Measurements from ENCODE around the gene HELT.
A peak's percentile ranks its signal among the peaks of the same experiment; 100 is the strongest.

Gene HELT

GRCh38 chr4:185036019-185036418 is 17.7 kb downstream of the HELT start (continued):
- TF ChIP-seq CTCF (tag by site-specific recombination; IDR thresholded peaks at IDR 0.05), result no peak
- TF ChIP-seq ZNF398 (tag by site-specific recombination; IDR thresholded peaks at IDR 0.05), result no peak
- TF ChIP-seq ZSCAN16 (tag by site-specific recombination; IDR thresholded peaks at IDR 0.05), result no peak

- CTCF ChIA-PET, result interaction anchor here (0.5 to 1.7 kb wide), 2 partner anchors 59 to 1458 kb away, joined by 3 to 6 read pairs; no protein-coding TSS in a partner anchor
- Histone ChIP-seq H3K9me3 (ENCODE audit: control insufficient read depth, insufficient read depth, low read depth, low read length) (no peaks in the 10 kb centered on the region), H3K27ac (ENCODE audit: extremely low read depth, low read depth, low read length) (no peak overlapping the region), H3K4me1 (ENCODE audit: control insufficient read depth, insufficient read depth, low read length) (no peaks in the 10 kb centered on the region), H3K36me3 (ENCODE audit: control insufficient read depth in 2 of 2, insufficient read depth in 1 of 2, low read length in 2 of 2) (no peaks in the 10 kb centered on the region), H3K4me3 (ENCODE audit: low read depth, low read length) (no peak overlapping the region)
- TF ChIP-seq SCRT2 (tag by site-specific recombination; IDR thresholded peaks at IDR 0.05) (peak; percentile 70), ZBTB17 (tag by site-specific recombination; IDR thresholded peaks at IDR 0.05) (no peak)
- POLR2A ChIA-PET, result no interaction called here
Observed at GRCh38 chr4:185036842-185037241, 18.6 kb downstream of the HELT start.

GRCh38 chr4:185039508-185040273 is 21.4 kb downstream of the HELT start:
- no peak overlapping the region for H3K27ac ChIP-seq (ENCODE audit: extremely low read depth, low read depth, low read length)
- ChIA-PET CTCF (interaction anchor here (0.5 to 3.6 kb wide), 15 partner anchors 13 to 283 kb away, joined by 3 to 69 read pairs (median 4); no protein-coding TSS in a partner anchor), POLR2A (no interaction called here)

More at GRCh38 chr4:185039508-185040273, 21.4 kb downstream of the HELT start:
- no peak for TF ChIP-seq ZSCAN30 (tag by site-specific recombination; IDR thresholded peaks at IDR 0.05)
- TF ChIP-seq ZNF366 (tag by site-specific recombination; conservative IDR thresholded peaks at IDR 0.05), result peak; percentile 27; the same call in 1 of the 2 replicates
- peak; percentile 67; the same call in 1 of the 2 replicates for TF ChIP-seq REST (tag by site-specific recombination; IDR thresholded peaks at IDR 0.05)
- no peak for TF ChIP-seq ZFHX2 (tag by site-specific recombination; conservative IDR thresholded peaks at IDR 0.05)
- 0 out of 2 replicates have a peak, but pooled peaks have one; percentile 11 for TF ChIP-seq TRIM28 (IDR thresholded peaks at IDR 0.05; ENCODE audit: borderline replicate concordance, low read length)
- peak; percentile 27; the same call in 1 of the 2 replicates for TF ChIP-seq PRDM1 (tag by site-specific recombination; IDR thresholded peaks at IDR 0.05)
- peak; percentile 53; the same call in 1 of the 2 replicates for TF ChIP-seq PRDM10 (tag by site-specific recombination; IDR thresholded peaks at IDR 0.05)
- TF ChIP-seq ZNF660 (tag by site-specific recombination; IDR thresholded peaks at IDR 0.05), result peak; percentile 84
- TF ChIP-seq ZNF654 (tag by site-specific recombination; IDR thresholded peaks at IDR 0.05; ENCODE audit: low read depth), result peak; percentile 73
- H3K4me3 ChIP-seq (ENCODE audit: low read depth, low read length), result no peak overlapping the region
- H3K9me3 ChIP-seq (ENCODE audit: control insufficient read depth, insufficient read depth, low read depth, low read length), result no peaks in the 10 kb centered on the region
- no peaks in the 10 kb centered on the region for H3K4me1 ChIP-seq (ENCODE audit: control insufficient read depth, insufficient read depth, low read length)
- no peaks in the 10 kb centered on the region for H3K36me3 ChIP-seq (ENCODE audit: control insufficient read depth in 2 of 2, insufficient read depth in 1 of 2, low read length in 2 of 2)

All from HEK293 (cell line).